Measurements from ENCODE around the gene VPS4A. TPM values are rescaled to one million over a fixed set of nuclear protein-coding genes. Genes with fewer than 3 reads are reported as not detected.

The VPS4A gene
- total RNA-seq, 2 donors from 2014 or later, result 28.6 to 37.8 TPM

- peaks cover 55% of the 10 kb centered on the region for H3K36me3 Mint-ChIP-seq (ENCODE audit: low read depth)
Observed at GRCh38 chr16:69339289-69340094, 28.3 kb downstream of the VPS4A start, which contains the start of the genes COG8 and NIP7. COG8 (minus strand) TSS chr16:69339564; CDS start chr16:69339552, 12 bp downstream. NIP7 (plus strand) TSS chr16:69339772; CDS start chr16:69339830, 58 bp downstream.

DNA sequence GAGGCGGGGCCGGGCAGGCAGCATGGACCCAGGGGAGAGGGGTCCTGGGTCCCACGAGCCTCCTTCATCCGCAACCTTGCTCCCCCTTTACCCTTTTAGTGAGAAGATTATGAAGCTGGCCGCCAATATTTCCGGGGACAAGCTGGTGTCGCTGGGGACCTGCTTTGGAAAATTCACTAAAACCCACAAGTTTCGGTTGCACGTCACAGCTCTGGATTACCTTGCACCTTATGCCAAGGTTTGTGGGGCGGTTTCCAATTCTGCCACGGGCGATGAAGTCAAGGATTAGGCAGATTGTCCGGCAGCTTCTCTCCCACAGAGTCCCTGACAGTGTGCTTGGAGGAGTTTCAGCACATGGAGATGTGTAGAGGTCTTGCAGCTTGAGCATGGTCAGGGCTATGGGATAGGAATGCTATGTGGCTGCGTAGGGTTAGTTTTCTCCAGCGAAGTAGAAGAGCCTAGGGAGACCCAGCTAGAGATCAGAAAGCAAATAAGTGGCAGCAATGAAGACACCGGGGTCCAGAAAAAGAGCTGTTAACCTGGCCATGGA is 29.0 kb downstream of the VPS4A start:
- Histone ChIP-seq H3K36me3 (ENCODE audit: control insufficient read depth, insufficient read depth, low read length) (peaks cover 53% of the 10 kb centered on the region), H3K27me3 (ENCODE audit: control insufficient read depth, insufficient read depth, low read length, poor library complexity, severe bottlenecking) (no peaks in the 10 kb centered on the region), H3K27ac (ENCODE audit: low read depth, low read length) (peak overlapping the region; percentile 63), H3K9me3 (ENCODE audit: control insufficient read depth, low read length) (no peaks in the 10 kb centered on the region), H3K9ac (ENCODE audit: extremely low read depth, low read length, poor library complexity, severe bottlenecking) (peak overlapping the region; percentile 66), H3K4me3 (ENCODE audit: low read length) (peak overlapping the region; percentile 96), H3K4me1 (ENCODE audit: control insufficient read depth, insufficient read depth, low read length) (peaks cover 3% of the 10 kb centered on the region)
- 2 to 8% methylated on average over 13 to 16 of the region's 16 CpGs for WGBS, 2 experiments (ENCODE audit: insufficient coverage in 1 of 2, insufficient read length in 1 of 2)
- DNase-seq, result no peak
- TF ChIP-seq, protein P1, sequence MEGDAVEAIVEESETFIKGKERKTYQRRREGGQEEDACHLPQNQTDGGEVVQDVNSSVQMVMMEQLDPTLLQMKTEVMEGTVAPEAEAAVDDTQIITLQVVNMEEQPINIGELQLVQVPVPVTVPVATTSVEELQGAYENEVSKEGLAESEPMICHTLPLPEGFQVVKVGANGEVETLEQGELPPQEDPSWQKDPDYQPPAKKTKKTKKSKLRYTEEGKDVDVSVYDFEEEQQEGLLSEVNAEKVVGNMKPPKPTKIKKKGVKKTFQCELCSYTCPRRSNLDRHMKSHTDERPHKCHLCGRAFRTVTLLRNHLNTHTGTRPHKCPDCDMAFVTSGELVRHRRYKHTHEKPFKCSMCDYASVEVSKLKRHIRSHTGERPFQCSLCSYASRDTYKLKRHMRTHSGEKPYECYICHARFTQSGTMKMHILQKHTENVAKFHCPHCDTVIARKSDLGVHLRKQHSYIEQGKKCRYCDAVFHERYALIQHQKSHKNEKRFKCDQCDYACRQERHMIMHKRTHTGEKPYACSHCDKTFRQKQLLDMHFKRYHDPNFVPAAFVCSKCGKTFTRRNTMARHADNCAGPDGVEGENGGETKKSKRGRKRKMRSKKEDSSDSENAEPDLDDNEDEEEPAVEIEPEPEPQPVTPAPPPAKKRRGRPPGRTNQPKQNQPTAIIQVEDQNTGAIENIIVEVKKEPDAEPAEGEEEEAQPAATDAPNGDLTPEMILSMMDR (conservative IDR thresholded peaks at IDR 0.05), result no peak
- Mint-ChIP-seq H3K9me3 (no peaks in the 10 kb centered on the region), H3K4me1 (peaks cover 14% of the 10 kb centered on the region), H3K4me3 (peak overlapping the region; percentile 99), H3K27me3 (ENCODE audit: insufficient read depth) (no peaks in the 10 kb centered on the region), H3K27ac (peak overlapping the region; percentile 97), H3K36me3 (ENCODE audit: low read depth) (peaks cover 49% of the 10 kb centered on the region)

More at GRCh38 chr16:69339289-69340094, 28.3 kb downstream of the VPS4A start, which contains the start of the genes COG8 and NIP7:
- no peaks in the 10 kb centered on the region for H3K27me3 Mint-ChIP-seq (ENCODE audit: insufficient read depth)
- peaks cover 14% of the 10 kb centered on the region for H3K4me1 Mint-ChIP-seq
- peak within 1 kb of the TSS; percentile 97 for H3K27ac Mint-ChIP-seq
- Histone ChIP-seq H3K9me3 (ENCODE audit: control insufficient read depth, low read length) (no peaks in the 10 kb centered on the region), H3K4me1 (ENCODE audit: control insufficient read depth, insufficient read depth, low read length) (peaks cover 3% of the 10 kb centered on the region), H3K9ac (ENCODE audit: extremely low read depth, low read length, poor library complexity, severe bottlenecking) (peak within 1 kb of the TSS; percentile 66), H3K36me3 (ENCODE audit: control insufficient read depth, insufficient read depth, low read length) (peaks cover 60% of the 10 kb centered on the region), H3K27me3 (ENCODE audit: control insufficient read depth, insufficient read depth, low read length, poor library complexity, severe bottlenecking) (no peaks in the 10 kb centered on the region), H3K4me3 (ENCODE audit: low read length) (peak within 1 kb of the TSS; percentile 96), H3K27ac (ENCODE audit: low read depth, low read length) (peak within 1 kb of the TSS; percentile 74)
- H3K4me3 Mint-ChIP-seq, result peak within 1 kb of the TSS; percentile 99
- no peaks in the 10 kb centered on the region for H3K9me3 Mint-ChIP-seq
- DNase-seq, result peak; percentile 99
- TF ChIP-seq, protein P1 (conservative IDR thresholded peaks at IDR 0.05), result peak; percentile 90
- WGBS, 2 experiments (ENCODE audit: insufficient coverage in 1 of 2, insufficient read length in 1 of 2), result 0% methylated on average over 28 to 77 of the region's 77 CpGs

DNA sequence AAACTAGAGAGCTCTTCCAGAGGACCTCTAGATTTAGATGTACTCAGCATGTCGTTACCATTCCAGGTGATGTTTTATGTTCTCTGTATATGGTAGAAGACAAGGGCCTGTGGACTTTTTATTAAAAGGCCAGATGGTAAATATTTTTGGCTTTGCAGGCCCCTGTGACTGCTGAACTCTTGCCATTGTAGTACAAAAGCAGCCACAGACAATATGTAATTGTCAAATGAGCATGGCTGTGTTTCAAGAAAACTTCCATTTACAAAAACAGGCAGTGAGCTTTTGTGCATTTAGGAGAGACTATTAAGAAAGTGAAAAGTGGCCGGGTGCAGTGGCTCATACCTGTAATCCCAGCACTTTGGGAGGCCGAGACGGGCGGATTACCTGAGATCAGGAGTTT is 33.0 kb downstream of the VPS4A start:
- Mint-ChIP-seq H3K27ac (no peak overlapping the region), H3K36me3 (ENCODE audit: low read depth) (peaks cover 43% of the 10 kb centered on the region)

More for the DNA sequence above, 33.0 kb downstream of the VPS4A start:
- Histone ChIP-seq H3K4me1 (ENCODE audit: control insufficient read depth, insufficient read depth, low read length) (peaks cover 3% of the 10 kb centered on the region), H3K9me3 (ENCODE audit: control insufficient read depth, low read length) (no peaks in the 10 kb centered on the region), H3K9ac (ENCODE audit: extremely low read depth, low read length, poor library complexity, severe bottlenecking) (no peak overlapping the region), H3K36me3 (ENCODE audit: control insufficient read depth, insufficient read depth, low read length) (peaks cover 40% of the 10 kb centered on the region), H3K4me3 (ENCODE audit: low read length) (no peak overlapping the region), H3K27ac (ENCODE audit: low read depth, low read length) (no peak overlapping the region), H3K27me3 (ENCODE audit: control insufficient read depth, insufficient read depth, low read length, poor library complexity, severe bottlenecking) (no peaks in the 10 kb centered on the region)
- H3K4me3 Mint-ChIP-seq, result no peak overlapping the region
- H3K4me1 Mint-ChIP-seq, result peaks cover 9% of the 10 kb centered on the region
- TF ChIP-seq, protein P1 (conservative IDR thresholded peaks at IDR 0.05), result no peak
- H3K27me3 Mint-ChIP-seq (ENCODE audit: insufficient read depth), result no peaks in the 10 kb centered on the region
- no peaks in the 10 kb centered on the region for H3K9me3 Mint-ChIP-seq
- 97 to 100% methylated on average over 3 to 5 of the region's 5 CpGs for WGBS, 2 experiments (ENCODE audit: insufficient coverage in 1 of 2, insufficient read length in 1 of 2)
- DNase-seq, result no peak

Measured in endodermal cell (in vitro differentiated cells).